HG02798 (cell line): ENCODE results near the gene LRP5.
"Not testable (repeated sequence)": the region's sequence is repeated elsewhere in the genome, so short reads cannot be mapped to it uniquely, and the experiment has no call there.

Experiments
- ATAC-seq: cut with Tn5 transposase; IDR thresholded peaks from one replicate; pipeline ENCODE4 v1.9.1; 2021; ENCODE audit warnings: mild to moderate bottlenecking; ENCODE audit not compliant: unreplicated experiment, poor library complexity

LRP5 gene

GRCh38 chr11:68341557-68342458, 29.4 kb downstream of the LRP5 start:
- ATAC-seq, result no peak

DNA sequence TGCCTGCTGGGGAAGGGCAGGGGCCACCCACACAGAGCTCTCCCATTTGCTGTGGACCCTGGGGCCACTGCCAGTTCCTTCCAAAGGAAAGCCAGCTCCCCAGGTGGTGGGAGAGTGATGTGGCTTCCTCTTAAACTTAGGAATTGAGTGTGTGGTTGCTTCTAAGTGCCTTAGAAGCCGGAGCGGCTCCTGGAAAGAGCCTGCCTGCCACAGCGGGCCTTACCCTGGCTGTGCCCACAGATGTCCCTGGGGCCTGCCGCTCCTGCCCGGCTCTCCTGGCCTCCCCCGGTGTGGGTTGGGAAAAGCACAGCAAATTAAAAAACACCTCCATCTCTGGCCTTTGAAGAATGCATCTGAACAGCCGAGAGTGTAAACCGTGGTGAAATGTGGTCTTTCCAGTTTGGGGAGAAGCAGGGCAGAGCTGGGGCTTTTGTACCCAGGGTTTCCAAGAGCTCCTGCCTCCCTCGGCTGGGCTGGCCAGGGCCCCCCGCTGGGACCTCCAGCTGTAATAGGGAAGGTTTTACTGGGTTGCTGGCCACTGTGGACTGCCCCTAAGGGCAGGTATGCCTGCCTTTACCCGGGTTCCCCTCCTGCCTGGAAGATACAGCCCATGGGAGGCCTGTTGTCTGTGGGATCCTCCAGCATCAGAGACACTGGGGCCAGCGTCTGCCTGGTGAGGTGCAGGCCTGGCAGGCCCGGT, 30.2 kb downstream of the LRP5 start:
- no peak for ATAC-seq

GRCh38 chr11:68343761-68344256, 31.4 kb downstream of the LRP5 start:
- ATAC-seq, result no peak

GRCh38 chr11:68344821-68345220, 32.4 kb downstream of the LRP5 start:
- ATAC-seq, result not testable (repeated sequence)

- no peak for ATAC-seq
These were observed 33.5 kb downstream of the LRP5 start for GRCh38 chr11:68345776-68346461.

- ATAC-seq, result no peak
These were observed 34.0 kb downstream of the LRP5 start for GRCh38 chr11:68346462-68346790.

DNA sequence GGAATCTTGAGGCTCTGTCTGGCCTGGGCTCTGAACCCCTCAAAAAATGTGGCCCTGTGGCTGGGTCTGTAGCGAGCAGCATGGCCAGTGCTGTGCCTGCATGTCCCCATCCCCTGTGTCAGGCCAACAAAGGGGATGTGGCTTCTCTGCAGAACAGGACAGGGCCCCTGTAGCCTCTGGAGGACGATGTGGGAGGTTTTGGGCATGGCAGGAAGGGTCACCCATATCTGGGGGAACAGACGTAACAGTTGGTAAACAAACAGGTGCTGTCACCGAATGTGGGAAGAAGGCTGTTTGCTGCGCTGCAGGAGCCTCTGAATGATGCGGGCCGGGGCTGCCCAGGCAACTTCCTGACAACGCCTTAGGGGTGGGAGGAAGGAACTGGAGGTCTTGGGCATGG, 35.0 kb downstream of the LRP5 start:
- ATAC-seq, result no peak

DNA sequence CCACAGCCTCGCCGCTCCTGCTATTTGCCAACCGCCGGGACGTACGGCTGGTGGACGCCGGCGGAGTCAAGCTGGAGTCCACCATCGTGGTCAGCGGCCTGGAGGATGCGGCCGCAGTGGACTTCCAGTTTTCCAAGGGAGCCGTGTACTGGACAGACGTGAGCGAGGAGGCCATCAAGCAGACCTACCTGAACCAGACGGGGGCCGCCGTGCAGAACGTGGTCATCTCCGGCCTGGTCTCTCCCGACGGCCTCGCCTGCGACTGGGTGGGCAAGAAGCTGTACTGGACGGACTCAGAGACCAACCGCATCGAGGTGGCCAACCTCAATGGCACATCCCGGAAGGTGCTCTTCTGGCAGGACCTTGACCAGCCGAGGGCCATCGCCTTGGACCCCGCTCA, 35.5 kb downstream of the LRP5 start:
- no peak for ATAC-seq

DNA sequence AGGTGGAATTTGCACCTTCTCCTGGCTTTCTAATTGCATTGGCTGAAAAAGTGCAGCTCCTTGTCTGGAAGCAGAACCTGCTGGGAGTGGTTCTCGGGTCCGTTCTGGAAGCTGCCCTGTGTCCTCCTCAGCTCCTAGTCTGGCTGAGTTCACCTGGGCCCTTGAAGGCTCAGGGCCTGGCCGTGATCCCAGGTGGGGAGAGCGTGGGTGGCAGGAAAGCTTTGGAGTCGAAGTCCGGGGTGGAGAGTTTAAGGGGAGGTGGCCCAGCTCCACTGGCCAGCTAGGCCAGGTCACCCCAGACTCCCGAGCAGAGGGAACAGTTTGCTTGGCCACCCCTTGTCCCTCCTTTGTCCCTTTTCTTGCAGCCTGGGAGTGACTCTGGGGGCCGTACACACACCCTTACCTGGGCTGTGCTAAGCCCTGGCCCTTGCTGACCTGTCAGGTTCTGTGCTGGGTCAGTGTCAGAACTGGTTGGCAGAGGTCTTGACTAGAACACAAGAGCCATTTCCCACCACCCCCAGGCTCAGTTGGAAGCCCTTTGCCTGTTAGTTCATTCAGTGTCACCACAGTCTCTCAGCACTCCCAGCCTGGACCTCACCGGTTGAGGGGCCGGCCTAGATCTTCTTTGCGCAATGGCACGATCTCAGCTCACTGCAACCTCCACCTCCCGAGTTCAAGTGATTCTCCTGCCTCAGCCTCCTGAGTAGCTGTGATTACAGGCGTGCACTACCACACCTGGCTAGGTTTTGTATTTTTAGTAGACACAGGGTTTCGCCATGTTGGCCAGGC, 37.3 kb downstream of the LRP5 start:
- no peak for ATAC-seq

DNA sequence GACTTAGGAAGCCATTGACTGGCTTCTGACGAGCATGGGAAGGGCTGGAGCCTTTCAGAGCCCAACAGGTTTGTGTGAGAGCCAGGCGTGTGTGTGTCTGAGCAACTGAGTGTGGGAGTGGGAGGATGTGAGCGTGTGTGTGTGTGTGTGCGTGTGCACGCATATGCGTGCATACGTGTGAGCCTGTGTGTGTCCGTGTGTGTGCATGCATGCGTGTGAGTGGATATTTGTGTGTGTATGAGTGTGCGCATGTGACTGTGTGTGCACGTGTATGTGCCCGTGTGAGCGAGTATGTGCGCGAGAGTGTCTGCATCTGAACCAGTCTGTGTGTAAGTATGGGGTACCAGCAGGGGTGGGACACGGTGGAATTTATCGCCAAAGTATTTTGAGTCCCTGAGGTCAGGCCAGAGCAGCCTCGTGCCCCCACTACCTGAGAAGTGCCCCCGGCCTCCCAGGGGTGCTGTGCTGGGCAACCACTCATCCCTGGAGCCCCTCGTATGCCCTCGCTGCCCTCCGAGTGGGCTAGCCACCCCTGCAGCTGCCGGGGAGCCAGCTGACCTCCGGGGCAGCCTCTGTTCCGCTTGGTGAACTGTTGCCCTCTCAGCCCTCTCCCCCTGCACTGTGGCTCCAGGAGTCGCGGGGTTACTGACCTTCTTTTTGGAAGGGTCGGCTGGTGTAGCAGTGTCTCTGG, 38.5 kb downstream of the LRP5 start:
- ATAC-seq, result no peak

DNA sequence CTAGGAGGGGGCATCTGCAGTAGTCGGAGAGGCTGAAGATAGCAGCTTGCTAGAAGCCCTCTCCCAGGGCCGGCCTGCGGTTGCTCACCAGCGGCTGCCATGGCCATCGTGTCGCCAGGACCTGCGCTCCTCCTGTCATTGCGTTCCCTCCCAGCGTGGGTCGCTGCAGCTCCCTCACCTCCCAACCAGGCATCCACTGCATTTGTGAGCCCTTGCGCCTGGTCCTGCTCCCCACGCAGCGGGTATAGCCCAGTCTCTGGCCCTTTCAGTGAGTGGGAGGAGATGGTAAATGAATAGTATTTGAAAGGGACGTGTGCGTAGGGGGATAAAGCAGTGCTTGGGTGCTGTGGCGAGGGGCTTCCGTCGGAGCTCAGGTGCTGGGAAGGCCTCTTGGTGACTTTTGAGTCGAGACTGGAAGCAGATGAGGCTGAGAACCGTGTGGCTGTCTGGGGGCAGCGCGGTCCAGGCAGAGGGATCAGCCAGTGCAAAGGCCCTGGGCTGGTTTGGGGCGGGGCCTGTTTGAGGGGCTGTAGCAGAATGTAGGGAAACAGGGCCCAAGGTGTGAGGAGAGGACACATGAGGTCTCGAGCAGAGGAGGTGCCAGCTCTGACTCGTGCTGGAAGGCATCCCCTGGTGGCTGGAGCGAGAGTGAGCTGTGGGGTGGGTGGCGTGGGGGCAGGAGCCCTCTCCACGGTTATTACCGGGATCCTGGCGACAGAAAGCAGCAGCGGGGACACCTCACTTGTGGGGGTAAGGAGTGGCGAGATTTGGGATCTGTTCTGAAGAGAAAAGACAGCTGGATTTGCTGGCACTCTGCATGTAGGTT, 39.3 kb downstream of the LRP5 start:
- no peak for ATAC-seq

GRCh38 chr11:68352591-68352990, 40.2 kb downstream of the LRP5 start:
- ATAC-seq, result no peak

DNA sequence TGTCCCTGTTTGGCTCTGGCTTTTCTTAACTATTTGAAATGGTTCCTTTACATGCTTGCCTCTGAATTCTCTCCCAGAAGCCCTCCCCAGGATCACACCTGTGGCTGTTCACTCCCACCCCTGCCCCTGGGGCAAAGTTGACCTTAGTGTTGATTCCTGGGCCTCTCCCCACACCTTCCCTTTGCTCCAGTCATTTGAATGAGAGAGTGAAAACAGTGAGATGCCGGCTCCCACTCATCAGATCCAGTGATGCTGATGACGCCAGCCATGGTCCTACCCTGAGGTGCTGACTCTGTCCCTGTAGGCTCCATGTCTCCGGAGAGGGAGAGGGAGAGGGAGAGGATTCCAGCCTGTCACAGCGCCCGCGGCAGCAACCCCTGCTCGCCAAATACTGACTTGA, 40.7 kb downstream of the LRP5 start:
- no peak for ATAC-seq

GRCh38 chr11:68353669-68354068, 41.3 kb downstream of the LRP5 start:
- ATAC-seq, result no peak

DNA sequence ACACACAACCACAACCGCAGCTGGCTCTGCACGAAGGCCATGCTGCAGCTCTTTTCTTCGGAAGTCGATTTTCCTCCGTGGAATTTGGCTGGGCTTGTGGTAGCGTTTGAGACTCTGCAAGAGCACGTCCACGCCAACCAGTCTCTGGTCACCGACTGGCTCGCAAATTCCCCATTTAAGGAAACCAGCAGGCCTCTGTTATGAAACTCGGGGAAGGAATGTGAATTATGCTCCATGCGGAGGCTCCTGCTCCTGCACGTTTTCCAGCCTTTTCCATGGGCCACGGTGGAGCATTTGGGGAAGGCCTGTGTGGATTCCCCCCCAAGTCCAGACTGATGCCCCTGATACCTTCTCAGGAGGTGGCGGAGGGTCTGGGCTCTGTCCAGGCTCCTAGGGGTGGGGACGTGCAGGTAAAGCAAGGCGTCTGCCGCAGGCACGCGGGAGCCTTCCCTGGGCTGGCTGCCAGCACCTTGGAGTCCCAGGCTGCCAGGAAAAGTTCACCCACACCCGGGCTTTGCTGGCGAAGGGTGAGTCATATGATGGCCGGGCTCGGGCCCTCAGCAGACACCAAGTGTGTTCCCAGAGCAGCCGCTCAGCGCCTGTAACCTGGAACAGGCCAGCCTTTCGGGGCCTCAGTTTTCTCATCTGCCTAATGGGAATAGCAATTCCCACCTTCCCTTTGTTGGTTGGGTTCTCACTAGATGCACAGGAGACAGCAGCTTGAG, 41.9 kb downstream of the LRP5 start:
- ATAC-seq, result no peak

- ATAC-seq, result no peak
These were observed 43.1 kb downstream of the LRP5 start for GRCh38 chr11:68355471-68355870.

DNA sequence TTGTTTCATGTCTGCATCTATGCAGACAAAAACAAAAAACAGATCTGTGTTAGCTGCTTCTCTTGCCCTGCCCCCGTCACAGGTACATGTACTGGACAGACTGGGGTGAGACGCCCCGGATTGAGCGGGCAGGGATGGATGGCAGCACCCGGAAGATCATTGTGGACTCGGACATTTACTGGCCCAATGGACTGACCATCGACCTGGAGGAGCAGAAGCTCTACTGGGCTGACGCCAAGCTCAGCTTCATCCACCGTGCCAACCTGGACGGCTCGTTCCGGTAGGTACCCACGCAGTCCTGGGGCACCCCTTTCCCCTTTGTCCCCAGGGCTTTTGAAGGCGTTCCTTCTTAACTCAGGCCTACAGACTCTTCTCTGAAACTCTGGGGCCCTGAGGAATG, 45.2 kb downstream of the LRP5 start:
- no peak for ATAC-seq

DNA sequence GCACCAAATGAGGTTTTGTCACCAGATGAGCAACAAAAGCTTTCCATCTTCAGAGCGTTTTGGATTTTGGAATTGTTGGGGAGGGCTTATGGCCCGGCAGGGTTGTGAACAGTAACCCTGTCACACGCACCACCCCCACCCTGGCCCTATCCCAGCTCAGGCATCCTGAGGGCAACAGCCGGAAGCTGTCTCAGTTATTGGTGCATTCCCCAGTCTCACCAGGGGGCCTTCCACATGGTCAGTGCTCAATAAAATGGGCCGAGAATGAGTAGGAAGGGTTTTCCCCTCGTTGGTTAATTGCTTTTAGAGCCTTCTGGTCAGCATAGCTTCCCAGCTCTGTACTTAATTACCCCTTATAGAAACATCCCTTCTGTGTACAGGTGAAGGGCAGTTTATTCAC, 46.0 kb downstream of the LRP5 start:
- no peak for ATAC-seq
